ENCODE results near the gene PCBP3. TPM values are rescaled to one million over a fixed set of nuclear protein-coding genes. Genes with fewer than 3 reads are reported as not detected.

The PCBP3 gene
- total RNA-seq, 2 experiments from 2014 or later, result 3.4 to 3.8 TPM

DNA sequence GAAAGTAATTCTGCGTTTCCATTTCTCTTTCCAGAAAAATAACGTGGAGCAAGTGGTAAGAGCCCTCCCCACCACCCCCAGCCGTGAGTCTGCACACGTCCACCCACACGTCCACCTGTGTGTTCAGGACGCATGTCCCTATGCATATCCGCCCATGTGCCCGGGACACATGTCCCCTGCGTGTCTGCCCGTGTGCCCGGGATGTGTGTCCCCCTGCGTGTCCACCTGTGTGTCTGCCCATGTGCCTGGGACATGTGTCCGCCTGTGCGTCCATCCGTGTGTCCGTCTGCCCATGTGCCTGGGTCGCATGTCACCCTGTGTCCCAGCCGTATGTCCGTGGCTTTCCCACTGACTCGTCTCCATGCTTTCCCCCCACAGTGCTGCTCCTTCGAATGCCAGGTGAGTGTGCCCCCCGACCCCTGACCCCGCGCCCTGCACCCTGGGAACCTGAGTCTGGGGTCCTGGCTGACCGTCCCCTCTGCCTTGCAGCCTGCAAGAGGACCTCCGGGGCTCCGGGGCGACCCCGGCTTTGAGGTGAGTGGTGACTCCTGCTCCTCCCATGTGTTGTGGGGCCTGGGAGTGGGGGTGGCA lies 343.7 kb downstream of the PCBP3 start:
- ATAC-seq (ENCODE audit: poor library complexity), result no peak
- no peak overlapping the region for H3K4me3 ChIP-seq (ENCODE audit: low read length)
- H3K27me3 ChIP-seq (ENCODE audit: control insufficient read depth in 1 of 2, insufficient read depth in 2 of 2, low read length in 2 of 2), result peaks cover 0 to 2% of the 10 kb centered on the region in 2 experiments
- peak in 1 of 14 experiments; percentile 4 for DNase-seq
- Mint-ChIP-seq H3K9me3 (no peaks in the 10 kb centered on the region), H3K27ac (no peak overlapping the region), H3K27me3 (no peaks in the 10 kb centered on the region), H3K4me1 (ENCODE audit: low read depth) (no peaks in the 10 kb centered on the region), H3K36me3 (ENCODE audit: low read depth) (no peaks in the 10 kb centered on the region), H3K4me3 (no peak overlapping the region)
- H3K36me3 ChIP-seq (ENCODE audit: insufficient read depth, low read length), result no peaks in the 10 kb centered on the region
- CTCF ChIA-PET, result no interaction called here
- TF ChIP-seq CTCF (IDR thresholded peaks at IDR 0.05), result no peak
- POLR2A ChIA-PET, result interaction anchor here (0.6 kb wide), 1 partner anchor 649 kb away, joined by 3 read pairs; no protein-coding TSS in a partner anchor
- H3K9me3 ChIP-seq (ENCODE audit: control insufficient read depth in 1 of 2, insufficient read depth in 1 of 2, low read length in 2 of 2), result peaks cover 0 to 8% of the 10 kb centered on the region in 2 experiments
- no peak overlapping the region for H3K27ac ChIP-seq (ENCODE audit: low read depth in 1 of 2, low read length in 2 of 2)
- intact Hi-C loops (cut with DNase I, micrococcal nuclease), result loop anchor here in 1 of 2 experiments (10.0 kb wide), 2 partner anchors 392 to 432 kb away; no protein-coding TSS in a partner anchor
- peaks cover 7% of the 10 kb centered on the region for H3K4me1 ChIP-seq (ENCODE audit: insufficient read depth, low read length)

GRCh38 chr21:45988366-45989347 lies 345.1 kb downstream of the PCBP3 start:
- Mint-ChIP-seq H3K27ac (no peak overlapping the region), H3K9me3 (no peaks in the 10 kb centered on the region), H3K4me1 (ENCODE audit: low read depth) (no peaks in the 10 kb centered on the region), H3K27me3 (no peaks in the 10 kb centered on the region), H3K4me3 (no peak overlapping the region), H3K36me3 (ENCODE audit: low read depth) (no peaks in the 10 kb centered on the region)
- no peak overlapping the region for H3K27ac ChIP-seq (ENCODE audit: low read depth in 1 of 2, low read length in 2 of 2)
- ATAC-seq (ENCODE audit: poor library complexity) (no peak), DNase-seq (peak in 2 of 14 experiments; percentile 3 to 15)
- H3K4me1 ChIP-seq (ENCODE audit: insufficient read depth, low read length), result no peaks in the 10 kb centered on the region
- H3K4me3 ChIP-seq (ENCODE audit: low read length), result no peak overlapping the region
- ChIA-PET CTCF (no interaction called here), POLR2A (no interaction called here)
- H3K9me3 ChIP-seq (ENCODE audit: control insufficient read depth in 1 of 2, insufficient read depth in 1 of 2, low read length in 2 of 2), result peaks cover 0 to 8% of the 10 kb centered on the region in 2 experiments
- intact Hi-C loops (cut with DNase I, micrococcal nuclease), result loop anchor here in 1 of 2 experiments (10.0 kb wide), 2 partner anchors 394 to 434 kb away; no protein-coding TSS in a partner anchor
- no peaks in the 10 kb centered on the region for H3K27me3 ChIP-seq (ENCODE audit: control insufficient read depth in 1 of 2, insufficient read depth in 2 of 2, low read length in 2 of 2)
- no peaks in the 10 kb centered on the region for H3K36me3 ChIP-seq (ENCODE audit: insufficient read depth, low read length)
- TF ChIP-seq CTCF (IDR thresholded peaks at IDR 0.05), result no peak

GRCh38 chr21:45989355-45990048 lies 346.0 kb downstream of the PCBP3 start:
- ATAC-seq (ENCODE audit: poor library complexity) (no peak), DNase-seq (peak in 2 of 14 experiments; percentile 2 to 27)
- no peak for TF ChIP-seq CTCF (IDR thresholded peaks at IDR 0.05)
- H3K4me3 Mint-ChIP-seq, result no peak overlapping the region
- Histone ChIP-seq H3K27ac (ENCODE audit: low read depth in 1 of 2, low read length in 2 of 2) (no peak overlapping the region), H3K4me1 (ENCODE audit: insufficient read depth, low read length) (no peaks in the 10 kb centered on the region), H3K4me3 (ENCODE audit: low read length) (no peak overlapping the region), H3K9me3 (ENCODE audit: control insufficient read depth in 1 of 2, insufficient read depth in 1 of 2, low read length in 2 of 2) (no peaks in the 10 kb centered on the region), H3K27me3 (ENCODE audit: control insufficient read depth in 1 of 2, insufficient read depth in 2 of 2, low read length in 2 of 2) (no peaks in the 10 kb centered on the region), H3K36me3 (ENCODE audit: insufficient read depth, low read length) (no peaks in the 10 kb centered on the region)
- ChIA-PET CTCF (no interaction called here), POLR2A (no interaction called here)
- H3K27ac Mint-ChIP-seq, result no peak overlapping the region
- no peaks in the 10 kb centered on the region for H3K4me1 Mint-ChIP-seq (ENCODE audit: low read depth)
- no peaks in the 10 kb centered on the region for H3K36me3 Mint-ChIP-seq (ENCODE audit: low read depth)
- no peaks in the 10 kb centered on the region for H3K27me3 Mint-ChIP-seq
- intact Hi-C loops (cut with DNase I, micrococcal nuclease), result loop anchor here in 1 of 2 experiments (10.0 kb wide), 2 partner anchors 395 to 435 kb away; no protein-coding TSS in a partner anchor
- H3K9me3 Mint-ChIP-seq, result no peaks in the 10 kb centered on the region

Data from CD4-positive, alpha-beta T cell (primary cell).